Natural killer cell (primary cell): ENCODE data around the gene CADM1. TPM values are rescaled to one million over a fixed set of nuclear protein-coding genes. Genes with fewer than 3 reads are reported as not detected.

Experiments used
- ATAC-seq, 3 donors: fragments of 150-1000 bp in 2 of 3; fragments of 200-7000 bp in 1 of 3; cut with Tn5 transposase; 1 replicate in 1 of 3; 2 replicates in 2 of 3; pipeline ENCODE4 v1.10.0; 2021; ENCODE audit warnings: mild to moderate bottlenecking in 2 of 3, moderate library complexity in 2 of 3
- DNase-seq, 2 donors: peaks; one replicate each; pipeline versions ENCODE4 v3.0.0 to v3.0.0-alpha.2; 2013 to 2021; ENCODE audit warnings: mixed read lengths in 1 of 2
- H3K27ac ChIP-seq: one replicate; pipeline ENCODE4 v1.5.1; 2013; ENCODE audit warnings: mild to moderate bottlenecking, low read length
- H3K27me3 ChIP-seq: one replicate; pipeline ENCODE4 v1.6.1; 2013; ENCODE audit warnings: low read length; ENCODE audit not compliant: control insufficient read depth, insufficient read depth
- H3K36me3 ChIP-seq: one replicate; pipeline ENCODE4 v1.6.1; 2013; ENCODE audit warnings: low read length; ENCODE audit not compliant: control insufficient read depth, insufficient read depth
- H3K4me1 ChIP-seq: one replicate; pipeline ENCODE4 v1.6.1; 2013; ENCODE audit warnings: low read length; ENCODE audit not compliant: control insufficient read depth, insufficient read depth
- H3K4me3 ChIP-seq: one replicate; pipeline ENCODE4 v1.5.1; 2013; ENCODE audit warnings: low read length
- H3K9me3 ChIP-seq: one replicate; pipeline ENCODE4 v1.6.1; 2013; ENCODE audit warnings: low read length; ENCODE audit not compliant: control insufficient read depth, insufficient read depth
- H3K27ac Mint-ChIP-seq, 2 donors: one replicate each; pipeline ENCODE4 v1.8.0; 2022; ENCODE audit warnings: mild to moderate bottlenecking in 2 of 2, mixed read lengths in 2 of 2, moderate library complexity in 1 of 2
- H3K27me3 Mint-ChIP-seq, 2 donors: one replicate each; pipeline ENCODE4 v1.8.0; 2022; ENCODE audit warnings: low read depth in 2 of 2, mixed read lengths in 2 of 2
- H3K36me3 Mint-ChIP-seq: one replicate; pipeline ENCODE4 v1.8.0; 2022; ENCODE audit warnings: mixed read lengths
- H3K4me1 Mint-ChIP-seq, 2 donors: one replicate each; pipeline ENCODE4 v1.8.0; 2022; ENCODE audit warnings: mixed read lengths in 2 of 2
- H3K4me3 Mint-ChIP-seq: one replicate; pipeline ENCODE4 v1.8.0; 2022; ENCODE audit warnings: mild to moderate bottlenecking, moderate library complexity, mixed read lengths
- H3K9me3 Mint-ChIP-seq, 2 donors: one replicate each; pipeline ENCODE4 v1.8.0; 2022; ENCODE audit warnings: mixed read lengths in 2 of 2
- WGBS: methylation state at CpG from one replicate; pipeline ENCODE4 v1.1.7; 2013; ENCODE audit warnings: missing lambda C conversion rate; ENCODE audit not compliant: insufficient coverage; 5-methylcytosine and 5-hydroxymethylcytosine counted together
- intact Hi-C: fragments of 100-400 bp; cut with micrococcal nuclease; formaldehyde crosslinking; loops from one replicate; pipeline ENCODE4 v1.14.2; 2022
- total RNA-seq, 4 donors: library from RNA; stranded (reverse); fragments of 120-200 nt in 1 of 4; gene quantifications; one replicate each; pipeline versions ENCODE4 v1.2.3 to v1.2.4, GENCODE V29; 2013 to 2022
- TF ChIP-seq, protein P1 (sequence below): fragments of 200-600 bp; IDR thresholded peaks from one replicate; pipeline ENCODE4 v1.8.0; 2022; ENCODE audit warnings: antibody characterized with exemption

CADM1 gene
- total RNA-seq, 3 donors from 2014 or later (not counting 1 experiment from before 2014, with no cell fraction given) = 3.2 to 4.2 (median 3.9) TPM

DNA sequence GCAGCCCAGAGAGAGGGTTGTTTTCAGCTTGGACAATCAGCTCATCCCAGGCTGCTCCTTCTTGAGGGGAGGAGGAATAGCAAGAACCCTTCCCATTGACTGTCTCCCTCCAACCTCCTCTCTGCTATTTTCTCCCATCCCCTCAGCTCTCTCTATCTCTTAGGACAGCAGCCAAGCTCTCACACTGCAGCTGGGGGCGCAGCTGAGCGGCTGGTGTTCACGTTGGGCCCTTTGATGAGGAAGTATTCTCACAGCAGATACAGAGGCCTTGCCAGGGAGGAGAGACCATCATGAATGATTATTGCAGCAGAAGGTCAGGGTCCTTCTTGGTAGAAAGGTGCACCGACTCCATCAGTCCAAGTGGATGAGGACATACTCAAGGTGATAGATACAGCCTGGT lies 26.5 kb upstream of the CADM1 start:
- WGBS = 45% methylated on average over 4 of the region's 4 CpGs
- no peak overlapping the region for H3K27ac Mint-ChIP-seq
- peaks cover 0 to 7% of the 10 kb centered on the region in 2 donors for H3K27me3 Mint-ChIP-seq
- H3K36me3 Mint-ChIP-seq = no peaks in the 10 kb centered on the region
- Histone ChIP-seq H3K27ac (no peak overlapping the region), H3K36me3 (no peaks in the 10 kb centered on the region), H3K9me3 (no peaks in the 10 kb centered on the region), H3K4me1 (no peaks in the 10 kb centered on the region), H3K4me3 (no peak overlapping the region), H3K27me3 (no peaks in the 10 kb centered on the region)
- TF ChIP-seq, protein P1, sequence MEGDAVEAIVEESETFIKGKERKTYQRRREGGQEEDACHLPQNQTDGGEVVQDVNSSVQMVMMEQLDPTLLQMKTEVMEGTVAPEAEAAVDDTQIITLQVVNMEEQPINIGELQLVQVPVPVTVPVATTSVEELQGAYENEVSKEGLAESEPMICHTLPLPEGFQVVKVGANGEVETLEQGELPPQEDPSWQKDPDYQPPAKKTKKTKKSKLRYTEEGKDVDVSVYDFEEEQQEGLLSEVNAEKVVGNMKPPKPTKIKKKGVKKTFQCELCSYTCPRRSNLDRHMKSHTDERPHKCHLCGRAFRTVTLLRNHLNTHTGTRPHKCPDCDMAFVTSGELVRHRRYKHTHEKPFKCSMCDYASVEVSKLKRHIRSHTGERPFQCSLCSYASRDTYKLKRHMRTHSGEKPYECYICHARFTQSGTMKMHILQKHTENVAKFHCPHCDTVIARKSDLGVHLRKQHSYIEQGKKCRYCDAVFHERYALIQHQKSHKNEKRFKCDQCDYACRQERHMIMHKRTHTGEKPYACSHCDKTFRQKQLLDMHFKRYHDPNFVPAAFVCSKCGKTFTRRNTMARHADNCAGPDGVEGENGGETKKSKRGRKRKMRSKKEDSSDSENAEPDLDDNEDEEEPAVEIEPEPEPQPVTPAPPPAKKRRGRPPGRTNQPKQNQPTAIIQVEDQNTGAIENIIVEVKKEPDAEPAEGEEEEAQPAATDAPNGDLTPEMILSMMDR = no peak
- peaks cover 0 to 2% of the 10 kb centered on the region in 2 donors for H3K9me3 Mint-ChIP-seq
- intact Hi-C loops = no loop called here
- H3K4me1 Mint-ChIP-seq = no peaks in the 10 kb centered on the region
- DNase-seq (no peak), ATAC-seq (no peak)
- no peak overlapping the region for H3K4me3 Mint-ChIP-seq

DNA sequence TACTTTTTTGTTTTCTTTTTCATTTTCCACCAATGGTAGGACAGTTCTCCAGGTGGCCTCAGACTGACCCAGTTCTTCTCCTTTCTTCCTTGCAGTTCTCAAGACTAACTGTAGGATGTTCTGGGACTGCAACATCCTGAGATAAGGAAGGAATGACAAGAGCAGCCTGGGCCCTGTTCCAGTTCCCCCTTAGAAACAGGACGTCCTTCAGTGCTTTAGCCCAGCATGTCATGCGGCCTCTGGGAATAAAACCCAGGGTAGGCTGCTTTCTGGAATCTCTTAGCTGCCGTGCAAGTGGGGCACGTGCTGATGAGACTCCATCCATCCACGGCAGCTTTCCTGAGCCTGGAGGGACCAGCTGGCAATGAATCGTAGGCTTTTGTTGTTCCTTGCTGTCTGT lies 24.0 kb upstream of the CADM1 start:
- Mint-ChIP-seq H3K36me3 (no peaks in the 10 kb centered on the region), H3K27me3 (peaks cover 0 to 7% of the 10 kb centered on the region in 2 donors), H3K4me1 (no peaks in the 10 kb centered on the region), H3K27ac (no peak overlapping the region), H3K4me3 (no peak overlapping the region), H3K9me3 (no peaks in the 10 kb centered on the region)
- Histone ChIP-seq H3K4me3 (no peak overlapping the region), H3K27me3 (no peaks in the 10 kb centered on the region), H3K27ac (no peak overlapping the region), H3K9me3 (no peaks in the 10 kb centered on the region), H3K36me3 (no peaks in the 10 kb centered on the region), H3K4me1 (no peaks in the 10 kb centered on the region)
- no peak for DNase-seq
- no peak for ATAC-seq
- 80% methylated on average over 6 of the region's 6 CpGs for WGBS
- intact Hi-C loops = no loop called here
- TF ChIP-seq, protein P1 = no peak

DNA sequence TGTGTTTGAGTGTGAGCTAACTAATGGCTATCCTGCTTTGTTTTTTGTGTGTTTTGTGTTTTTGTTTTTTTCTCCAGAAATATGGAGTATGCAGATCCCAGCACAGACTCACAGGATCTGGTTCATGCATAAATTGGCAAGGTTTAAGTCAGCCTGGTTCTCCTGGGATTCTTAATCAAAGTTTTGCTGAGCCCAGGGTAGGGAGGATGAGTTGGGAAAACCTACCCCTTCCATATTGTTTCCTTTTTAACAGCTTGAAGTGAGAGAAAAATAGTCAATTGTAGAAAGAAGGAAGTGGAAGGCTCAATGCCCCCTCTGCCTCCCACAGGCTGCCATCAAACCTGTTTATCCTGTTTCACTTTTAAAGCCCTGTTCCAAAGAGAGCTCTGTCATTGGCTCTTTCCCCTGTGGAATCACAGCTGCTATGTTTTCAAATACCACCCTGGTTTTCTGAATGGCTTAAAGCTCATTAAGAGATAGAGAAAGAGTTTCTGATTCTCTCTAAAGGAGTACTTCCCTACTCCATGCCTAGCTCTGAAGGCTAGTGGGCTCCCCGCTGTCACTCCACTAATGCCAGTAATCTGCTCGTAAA lies 23.4 kb upstream of the CADM1 start:
- Mint-ChIP-seq H3K9me3 (no peaks in the 10 kb centered on the region), H3K36me3 (no peaks in the 10 kb centered on the region), H3K4me3 (no peak overlapping the region), H3K27ac (no peak overlapping the region), H3K27me3 (peaks cover 0 to 7% of the 10 kb centered on the region in 2 donors), H3K4me1 (no peaks in the 10 kb centered on the region)
- Histone ChIP-seq H3K9me3 (no peaks in the 10 kb centered on the region), H3K4me1 (no peaks in the 10 kb centered on the region), H3K27me3 (no peaks in the 10 kb centered on the region), H3K4me3 (no peak overlapping the region), H3K27ac (no peak overlapping the region), H3K36me3 (no peaks in the 10 kb centered on the region)
- no peak for ATAC-seq
- TF ChIP-seq, protein P1 = no peak
- intact Hi-C loops = no loop called here
- 90% methylated on average over 2 of the region's 2 CpGs for WGBS
- DNase-seq = no peak

DNA sequence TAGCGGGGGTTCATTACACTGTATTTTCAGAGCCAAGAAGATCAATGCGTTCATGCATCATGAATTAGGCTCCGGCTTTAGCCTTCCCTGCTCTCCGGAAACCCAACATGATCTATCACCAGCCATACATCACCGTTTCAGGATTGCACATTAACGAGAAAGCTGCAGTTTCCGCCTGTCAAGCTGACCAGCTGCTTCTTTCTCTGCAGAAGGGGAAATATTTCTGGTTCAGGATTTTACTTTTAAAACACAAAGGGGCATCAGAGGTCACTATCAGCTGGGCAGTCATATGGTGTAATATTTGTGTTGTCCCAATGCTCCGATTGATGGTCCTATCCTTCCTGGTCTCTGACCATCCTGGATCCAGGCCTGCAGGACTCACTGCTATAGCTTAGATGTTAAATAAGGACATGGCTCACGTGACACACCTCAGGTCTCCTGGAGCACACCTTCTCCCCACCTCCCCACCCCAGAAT lies 21.4 kb upstream of the CADM1 start:
- H3K9me3 Mint-ChIP-seq = peaks cover 0 to 2% of the 10 kb centered on the region in 2 donors
- no peak overlapping the region for H3K4me3 Mint-ChIP-seq
- no peaks in the 10 kb centered on the region for H3K36me3 Mint-ChIP-seq
- H3K27ac ChIP-seq = no peak overlapping the region
- DNase-seq (no peak), ATAC-seq (no peak)
- no peaks in the 10 kb centered on the region for H3K36me3 ChIP-seq
- H3K27me3 ChIP-seq = no peaks in the 10 kb centered on the region
- WGBS = 87% methylated on average over 9 of the region's 9 CpGs
- peaks cover 13% of the 10 kb centered on the region in 2 donors for H3K27me3 Mint-ChIP-seq
- TF ChIP-seq, protein P1 = no peak
- H3K27ac Mint-ChIP-seq = no peak overlapping the region
- no peaks in the 10 kb centered on the region for H3K9me3 ChIP-seq
- no peaks in the 10 kb centered on the region for H3K4me1 ChIP-seq
- no peaks in the 10 kb centered on the region for H3K4me1 Mint-ChIP-seq
- intact Hi-C loops = no loop called here
- H3K4me3 ChIP-seq = no peak overlapping the region
